ENCODE results near the gene TMEM208. TPM values are rescaled to one million over a fixed set of nuclear protein-coding genes. Genes with fewer than 3 reads are reported as not detected.

TMEM208 gene
- polyA plus RNA-seq, 1 of the 3 experiments (the other 2 are of a cell fraction), result 98.2 TPM

DNA sequence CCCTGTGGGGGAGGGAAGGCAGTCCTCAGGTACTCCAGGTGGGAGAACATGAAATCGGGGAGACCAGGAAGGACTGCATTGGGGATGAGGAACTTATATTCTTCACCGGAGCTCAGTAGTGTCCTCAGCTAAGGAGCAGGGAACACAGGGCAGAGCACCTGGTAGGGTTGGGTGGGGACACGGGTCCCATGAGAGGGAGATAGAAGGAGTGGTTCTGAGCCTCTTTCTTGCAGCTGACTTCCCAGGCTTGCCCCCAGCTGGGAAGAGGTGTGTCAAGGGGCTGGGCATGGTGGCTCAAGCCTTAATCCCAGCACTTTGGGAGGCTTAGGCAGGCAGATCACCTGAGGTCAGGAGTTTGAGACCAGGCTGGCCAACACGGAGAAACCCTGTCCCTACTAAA is 18.3 kb downstream of the TMEM208 start:
- POLR2A ChIA-PET, result interaction anchor here (4.0 kb wide), 1 partner anchor 19 kb away, joined by 14 read pairs; the partner anchor contains the start of gene TMEM208
- no peaks in the 10 kb centered on the region for H3K27me3 ChIP-seq (ENCODE audit: insufficient read depth)
- H3K4me3 ChIP-seq (ENCODE audit: low read depth in 2 of 2, low read length in 1 of 2), result peak overlapping the region in 1 of 2 experiments; percentile 92; a peak in 2 of 4 replicates
- H3K9ac ChIP-seq, result peak overlapping the region; percentile 88; the same call in 1 of the 2 replicates
- DNase-seq, result no peak
- peaks cover 47% of the 10 kb centered on the region for H3F3A ChIP-seq (replicated peaks; ENCODE audit: insufficient read depth)
- peak overlapping the region; percentile 98 for H3K4me2 ChIP-seq
- no peaks in the 10 kb centered on the region for H3K9me2 ChIP-seq
- H3K36me3 ChIP-seq (replicated peaks in 1 of 2; ENCODE audit: control insufficient read depth in 1 of 2, insufficient read depth in 2 of 2, low read length in 1 of 2), result peaks cover 0 to 5% of the 10 kb centered on the region in 2 experiments
- 87% methylated on average over 4 of the region's 4 CpGs for WGBS (ENCODE audit: low lambda C conversion rate)
- H3K9me3 ChIP-seq, result no peaks in the 10 kb centered on the region
- peaks cover 55% of the 10 kb centered on the region for H3K79me2 ChIP-seq (ENCODE audit: insufficient read depth)
- H3K27ac ChIP-seq (ENCODE audit: low read depth in 2 of 2, low read length in 1 of 2), result peak overlapping the region; percentile 61 to 96
- CTCF ChIA-PET, result interaction anchor here (1.1 to 4.5 kb wide), 4 partner anchors 33 to 291 kb away, joined by 3 to 21 read pairs (median 4); partner anchors contain the start of gene PLEKHG4
- TF ChIP-seq EP300 (IDR thresholded peaks at IDR 0.05; ENCODE audit: borderline replicate concordance in 1 of 2, low read depth in 1 of 2, low read length in 1 of 2) (no peak), JUND (IDR thresholded peaks at IDR 0.05) (no peak), RCOR1 (IDR thresholded peaks at IDR 0.05; ENCODE audit: low read length) (no peak), GATA2 (CRISPR knock-in tag; IDR thresholded peaks at IDR 0.05) (no peak), GABPA (IDR thresholded peaks at IDR 0.05; ENCODE audit: low read depth) (no peak), YY1 (IDR thresholded peaks at IDR 0.05; ENCODE audit: low read depth) (no peak), CTCF (IDR thresholded peaks at IDR 0.05) (no peak), TEAD4 (IDR thresholded peaks at IDR 0.05; ENCODE audit: borderline replicate concordance, insufficient read depth) (no peak), POLR2AphosphoS5 (IDR thresholded peaks at IDR 0.05; ENCODE audit: low read depth, low read length) (no peak), ELF1 (IDR thresholded peaks at IDR 0.05) (no peak), MXI1 (IDR thresholded peaks at IDR 0.05; ENCODE audit: low read depth, low read length) (no peak), USF1 (IDR thresholded peaks at IDR 0.05; ENCODE audit: borderline replicate concordance, low read depth) (no peak), RAD21 (IDR thresholded peaks at IDR 0.05; ENCODE audit: low read length) (no peak), NFIC (IDR thresholded peaks at IDR 0.05; ENCODE audit: borderline replicate concordance) (no peak), USF2 (IDR thresholded peaks at IDR 0.05; ENCODE audit: borderline replicate concordance, low read depth, low read length) (no peak)
- TF ChIP-seq, protein P1, sequence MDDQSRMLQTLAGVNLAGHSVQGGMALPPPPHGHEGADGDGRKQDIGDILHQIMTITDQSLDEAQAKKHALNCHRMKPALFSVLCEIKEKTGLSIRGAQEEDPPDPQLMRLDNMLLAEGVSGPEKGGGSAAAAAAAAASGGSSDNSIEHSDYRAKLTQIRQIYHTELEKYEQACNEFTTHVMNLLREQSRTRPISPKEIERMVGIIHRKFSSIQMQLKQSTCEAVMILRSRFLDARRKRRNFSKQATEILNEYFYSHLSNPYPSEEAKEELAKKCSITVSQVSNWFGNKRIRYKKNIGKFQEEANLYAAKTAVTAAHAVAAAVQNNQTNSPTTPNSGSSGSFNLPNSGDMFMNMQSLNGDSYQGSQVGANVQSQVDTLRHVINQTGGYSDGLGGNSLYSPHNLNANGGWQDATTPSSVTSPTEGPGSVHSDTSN (IDR thresholded peaks at IDR 0.05), result no peak
- TF ChIP-seq, protein P2, sequence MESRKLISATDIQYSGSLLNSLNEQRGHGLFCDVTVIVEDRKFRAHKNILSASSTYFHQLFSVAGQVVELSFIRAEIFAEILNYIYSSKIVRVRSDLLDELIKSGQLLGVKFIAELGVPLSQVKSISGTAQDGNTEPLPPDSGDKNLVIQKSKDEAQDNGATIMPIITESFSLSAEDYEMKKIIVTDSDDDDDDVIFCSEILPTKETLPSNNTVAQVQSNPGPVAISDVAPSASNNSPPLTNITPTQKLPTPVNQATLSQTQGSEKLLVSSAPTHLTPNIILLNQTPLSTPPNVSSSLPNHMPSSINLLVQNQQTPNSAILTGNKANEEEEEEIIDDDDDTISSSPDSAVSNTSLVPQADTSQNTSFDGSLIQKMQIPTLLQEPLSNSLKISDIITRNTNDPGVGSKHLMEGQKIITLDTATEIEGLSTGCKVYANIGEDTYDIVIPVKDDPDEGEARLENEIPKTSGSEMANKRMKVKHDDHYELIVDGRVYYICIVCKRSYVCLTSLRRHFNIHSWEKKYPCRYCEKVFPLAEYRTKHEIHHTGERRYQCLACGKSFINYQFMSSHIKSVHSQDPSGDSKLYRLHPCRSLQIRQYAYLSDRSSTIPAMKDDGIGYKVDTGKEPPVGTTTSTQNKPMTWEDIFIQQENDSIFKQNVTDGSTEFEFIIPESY (IDR thresholded peaks at IDR 0.05; ENCODE audit: borderline replicate concordance, low read depth), result no peak
- no peaks in the 10 kb centered on the region for H4K20me1 ChIP-seq (ENCODE audit: insufficient read depth)
- H3K4me1 ChIP-seq (ENCODE audit: control insufficient read depth in 1 of 2, insufficient read depth in 2 of 2, low read depth in 1 of 2, low read length in 1 of 2), result peaks cover 52 to 64% of the 10 kb centered on the region in 2 experiments
- no peak overlapping the region for H2AFZ ChIP-seq (ENCODE audit: low read depth)

All from SK-N-SH (cell line).